ENCODE measurements around the gene ASB2.

Gene ASB2

DNA sequence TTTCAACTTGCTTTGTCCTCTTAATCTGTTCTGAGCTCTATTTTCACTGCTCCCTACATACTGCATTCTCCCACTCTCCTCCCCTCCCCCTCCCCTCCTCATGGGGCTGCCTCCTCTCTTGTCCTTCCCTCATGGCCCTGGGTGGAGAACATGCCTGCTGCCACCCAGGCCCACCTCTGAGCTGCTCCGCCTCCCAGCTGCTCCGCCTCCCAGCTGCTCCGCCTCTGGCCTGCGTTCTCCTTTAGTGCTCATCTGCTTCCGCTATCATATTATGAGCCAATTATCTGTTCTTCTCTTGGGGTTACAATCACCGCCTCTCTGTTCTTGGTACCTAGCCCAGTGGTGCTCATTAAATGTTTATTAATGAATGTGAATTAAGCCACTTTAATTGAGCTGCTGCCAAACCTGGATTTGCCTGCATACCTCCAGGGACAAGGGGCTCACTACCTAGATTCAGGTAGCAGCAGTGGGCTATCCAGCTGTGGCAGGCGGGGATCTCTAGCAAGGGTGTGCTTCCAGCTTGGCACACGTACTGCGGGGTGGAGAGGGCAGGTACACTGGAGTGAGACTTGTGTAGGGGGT is 81.3 kb downstream of the ASB2 start:
- Histone ChIP-seq H3K79me2 (ENCODE audit: insufficient read depth, low read length) (no peaks in the 10 kb centered on the region), H3K36me3 (ENCODE audit: insufficient read depth, low read length) (no peaks in the 10 kb centered on the region), H4K20me1 (ENCODE audit: insufficient read depth, low read length) (no peaks in the 10 kb centered on the region), H2AFZ (ENCODE audit: low read depth, low read length) (no peak overlapping the region), H3K9ac (ENCODE audit: low read depth, low read length) (no peak overlapping the region), H3K9me3 (ENCODE audit: insufficient read depth, low read length, severe bottlenecking) (no peaks in the 10 kb centered on the region), H3K4me1 (ENCODE audit: insufficient read depth, low read length) (no peaks in the 10 kb centered on the region), H3K4me3 (ENCODE audit: low read depth in 1 of 2, low read length in 2 of 2) (no peak overlapping the region), H3K4me2 (ENCODE audit: insufficient read depth, low read length) (no peak overlapping the region), H3K27me3 (ENCODE audit: insufficient read depth, low read length, poor library complexity) (peaks cover 6% of the 10 kb centered on the region), H3K27ac (ENCODE audit: low read length) (no peak overlapping the region)
- ATAC-seq (ENCODE audit: insufficient read depth, low read depth) (no peak), DNase-seq (no peak)
- TF ChIP-seq EZH2 (IDR thresholded peaks at IDR 0.05; ENCODE audit: borderline replicate concordance, low read depth, low read length, severe bottlenecking) = no peak

DNA sequence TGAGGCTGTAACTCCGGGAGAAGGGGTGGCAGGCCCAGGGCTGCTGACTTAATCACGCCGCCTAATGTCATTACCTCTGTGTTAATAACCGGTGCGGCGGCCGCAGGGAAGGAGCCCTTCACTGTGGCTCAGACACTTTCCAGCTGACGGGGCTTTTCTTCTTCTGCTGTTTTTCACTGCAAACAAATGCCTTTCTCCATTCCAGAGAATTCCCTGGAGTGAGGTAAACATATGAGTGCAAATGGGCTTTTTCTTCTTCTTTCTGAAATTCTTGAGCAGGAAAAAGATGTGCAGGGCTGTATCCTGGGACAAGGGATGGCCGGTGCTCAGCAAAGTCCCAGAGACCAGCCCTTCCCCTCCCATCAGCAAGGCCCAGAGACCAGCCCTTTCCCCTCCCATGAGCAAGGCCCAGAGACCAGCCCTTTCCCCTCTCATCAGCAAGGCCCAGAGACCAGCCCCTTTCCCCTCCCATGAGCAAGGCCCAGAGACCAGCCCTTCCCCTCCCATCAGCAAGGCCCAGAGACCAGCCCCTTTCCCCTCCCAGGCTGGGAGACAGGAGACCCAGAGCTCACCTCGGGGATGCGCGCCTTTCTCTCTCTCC is 82.6 kb downstream of the ASB2 start:
- no peak overlapping the region for H3K4me3 ChIP-seq (ENCODE audit: low read depth in 1 of 2, low read length in 2 of 2)
- H3K27me3 ChIP-seq (ENCODE audit: insufficient read depth, low read length, poor library complexity) = peaks cover 9% of the 10 kb centered on the region
- no peaks in the 10 kb centered on the region for H3K9me3 ChIP-seq (ENCODE audit: insufficient read depth, low read length, severe bottlenecking)
- H3K27ac ChIP-seq (ENCODE audit: low read length) = no peak overlapping the region
- H3K9ac ChIP-seq (ENCODE audit: low read depth, low read length) = no peak overlapping the region
- no peak for ATAC-seq (ENCODE audit: insufficient read depth, low read depth)
- H3K79me2 ChIP-seq (ENCODE audit: insufficient read depth, low read length) = no peaks in the 10 kb centered on the region
- no peaks in the 10 kb centered on the region for H3K36me3 ChIP-seq (ENCODE audit: insufficient read depth, low read length)
- H2AFZ ChIP-seq (ENCODE audit: low read depth, low read length) = no peak overlapping the region
- no peaks in the 10 kb centered on the region for H3K4me1 ChIP-seq (ENCODE audit: insufficient read depth, low read length)
- no peak for DNase-seq
- no peaks in the 10 kb centered on the region for H4K20me1 ChIP-seq (ENCODE audit: insufficient read depth, low read length)
- TF ChIP-seq, protein P1, sequence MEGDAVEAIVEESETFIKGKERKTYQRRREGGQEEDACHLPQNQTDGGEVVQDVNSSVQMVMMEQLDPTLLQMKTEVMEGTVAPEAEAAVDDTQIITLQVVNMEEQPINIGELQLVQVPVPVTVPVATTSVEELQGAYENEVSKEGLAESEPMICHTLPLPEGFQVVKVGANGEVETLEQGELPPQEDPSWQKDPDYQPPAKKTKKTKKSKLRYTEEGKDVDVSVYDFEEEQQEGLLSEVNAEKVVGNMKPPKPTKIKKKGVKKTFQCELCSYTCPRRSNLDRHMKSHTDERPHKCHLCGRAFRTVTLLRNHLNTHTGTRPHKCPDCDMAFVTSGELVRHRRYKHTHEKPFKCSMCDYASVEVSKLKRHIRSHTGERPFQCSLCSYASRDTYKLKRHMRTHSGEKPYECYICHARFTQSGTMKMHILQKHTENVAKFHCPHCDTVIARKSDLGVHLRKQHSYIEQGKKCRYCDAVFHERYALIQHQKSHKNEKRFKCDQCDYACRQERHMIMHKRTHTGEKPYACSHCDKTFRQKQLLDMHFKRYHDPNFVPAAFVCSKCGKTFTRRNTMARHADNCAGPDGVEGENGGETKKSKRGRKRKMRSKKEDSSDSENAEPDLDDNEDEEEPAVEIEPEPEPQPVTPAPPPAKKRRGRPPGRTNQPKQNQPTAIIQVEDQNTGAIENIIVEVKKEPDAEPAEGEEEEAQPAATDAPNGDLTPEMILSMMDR (IDR thresholded peaks at IDR 0.05; ENCODE audit: borderline replicate concordance, extremely low read depth, low read length, poor library complexity, severe bottlenecking) = no peak
- no peak for TF ChIP-seq EZH2 (IDR thresholded peaks at IDR 0.05; ENCODE audit: borderline replicate concordance, low read depth, low read length, severe bottlenecking)
- no peak overlapping the region for H3K4me2 ChIP-seq (ENCODE audit: insufficient read depth, low read length)

DNA sequence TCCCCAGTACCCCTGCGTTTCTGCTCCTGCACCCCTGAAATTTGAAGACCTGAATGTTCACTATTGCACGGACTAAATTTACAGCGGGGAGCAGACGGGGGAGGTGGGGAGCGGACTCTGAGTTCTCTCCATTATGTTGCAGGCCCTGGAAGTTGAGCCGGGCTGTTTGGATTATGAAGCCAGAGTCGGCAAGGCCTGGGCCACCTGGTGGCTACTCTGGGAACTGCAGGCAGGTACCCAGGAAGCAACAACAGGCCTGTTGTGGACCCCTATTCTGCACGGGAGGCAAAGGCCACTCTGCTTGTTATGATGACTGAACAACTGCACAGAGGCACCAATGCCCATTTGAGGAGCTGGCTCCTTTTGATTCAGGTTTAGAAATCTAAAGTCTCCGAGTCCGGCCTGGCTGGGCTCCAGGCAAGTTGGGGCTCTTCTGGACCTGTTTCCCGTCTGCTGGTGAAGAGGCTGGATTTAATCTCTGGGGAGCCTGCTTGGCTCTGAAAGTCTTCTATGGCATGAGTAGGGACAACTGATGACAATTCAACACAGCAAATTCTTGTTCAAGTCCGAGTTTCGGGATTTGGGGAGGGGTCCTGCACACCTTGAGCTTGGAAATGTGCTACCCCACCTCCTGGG is 83.3 kb downstream of the ASB2 start:
- TF ChIP-seq EZH2 (IDR thresholded peaks at IDR 0.05; ENCODE audit: borderline replicate concordance, low read depth, low read length, severe bottlenecking) = no peak
- TF ChIP-seq, protein P1 (IDR thresholded peaks at IDR 0.05; ENCODE audit: borderline replicate concordance, extremely low read depth, low read length, poor library complexity, severe bottlenecking) = peak; percentile 97
- Histone ChIP-seq H3K9ac (ENCODE audit: low read depth, low read length) (no peak overlapping the region), H3K4me2 (ENCODE audit: insufficient read depth, low read length) (no peak overlapping the region), H2AFZ (ENCODE audit: low read depth, low read length) (no peak overlapping the region), H3K4me3 (ENCODE audit: low read depth in 1 of 2, low read length in 2 of 2) (no peak overlapping the region), H3K36me3 (ENCODE audit: insufficient read depth, low read length) (no peaks in the 10 kb centered on the region), H3K79me2 (ENCODE audit: insufficient read depth, low read length) (no peaks in the 10 kb centered on the region), H3K27ac (ENCODE audit: low read length) (no peak overlapping the region), H3K4me1 (ENCODE audit: insufficient read depth, low read length) (no peaks in the 10 kb centered on the region), H4K20me1 (ENCODE audit: insufficient read depth, low read length) (no peaks in the 10 kb centered on the region), H3K9me3 (ENCODE audit: insufficient read depth, low read length, severe bottlenecking) (no peaks in the 10 kb centered on the region), H3K27me3 (ENCODE audit: insufficient read depth, low read length, poor library complexity) (peaks cover 10% of the 10 kb centered on the region)
- ATAC-seq (ENCODE audit: insufficient read depth, low read depth) (peak; percentile 81), DNase-seq (peak; percentile 69)

DNA sequence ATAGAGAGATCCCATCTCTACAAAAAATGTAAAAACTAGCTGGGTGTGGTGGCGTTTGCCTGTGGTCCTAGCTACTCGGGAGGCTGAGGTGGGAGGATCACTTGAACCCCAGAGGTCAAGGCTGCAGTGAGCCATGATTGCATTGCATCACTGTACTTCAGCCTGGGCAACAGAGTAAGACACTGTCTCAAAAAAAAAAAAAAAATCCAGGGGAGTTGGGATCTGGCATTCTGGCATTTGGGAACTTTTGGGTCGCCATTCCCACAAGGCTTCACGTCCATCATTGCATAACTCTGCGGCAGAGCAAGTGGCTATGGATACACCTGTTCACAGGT is 83.9 kb downstream of the ASB2 start:
- no peak for ATAC-seq (ENCODE audit: insufficient read depth, low read depth)
- no peak overlapping the region for H3K27ac ChIP-seq (ENCODE audit: low read length)
- peaks cover 10% of the 10 kb centered on the region for H3K27me3 ChIP-seq (ENCODE audit: insufficient read depth, low read length, poor library complexity)
- H3K9ac ChIP-seq (ENCODE audit: low read depth, low read length) = no peak overlapping the region
- DNase-seq = no peak
- H2AFZ ChIP-seq (ENCODE audit: low read depth, low read length) = no peak overlapping the region
- no peaks in the 10 kb centered on the region for H4K20me1 ChIP-seq (ENCODE audit: insufficient read depth, low read length)
- H3K4me1 ChIP-seq (ENCODE audit: insufficient read depth, low read length) = no peaks in the 10 kb centered on the region
- no peaks in the 10 kb centered on the region for H3K79me2 ChIP-seq (ENCODE audit: insufficient read depth, low read length)
- H3K4me3 ChIP-seq (ENCODE audit: low read depth in 1 of 2, low read length in 2 of 2) = no peak overlapping the region
- H3K36me3 ChIP-seq (ENCODE audit: insufficient read depth, low read length) = no peaks in the 10 kb centered on the region
- TF ChIP-seq, protein P1 (IDR thresholded peaks at IDR 0.05; ENCODE audit: borderline replicate concordance, extremely low read depth, low read length, poor library complexity, severe bottlenecking) = no peak
- TF ChIP-seq EZH2 (IDR thresholded peaks at IDR 0.05; ENCODE audit: borderline replicate concordance, low read depth, low read length, severe bottlenecking) = no peak
- H3K9me3 ChIP-seq (ENCODE audit: insufficient read depth, low read length, severe bottlenecking) = no peaks in the 10 kb centered on the region
- H3K4me2 ChIP-seq (ENCODE audit: insufficient read depth, low read length) = no peak overlapping the region

Data from DND-41 (cell line).